ENCODE measurements around the gene PDCD1.
"Not testable (repeated sequence)": the region's sequence is repeated elsewhere in the genome, so short reads cannot be mapped to it uniquely, and the experiment has no call there.

- not testable (repeated sequence) for TF ChIP-seq CTCF, POLR2AphosphoS5 (IDR thresholded peaks at IDR 0.05)
Observed at GRCh38 chr2:241906378-241906770, 47.7 kb upstream of the PDCD1 start.
